ENCODE results near the gene HEXD. TPM values are rescaled to one million over a fixed set of nuclear protein-coding genes. Genes with fewer than 3 reads are reported as not detected.

Gene HEXD
- total and polyA plus RNA-seq, 2 of the 8 experiments (the other 6 are each of a cell fraction or from before 2014, with no cell fraction given): 20.6 to 21.8 TPM

GRCh38 chr17:82400830-82401229, 17.3 kb upstream of the HEXD start:
- Histone ChIP-seq H4K91ac (replicated peaks; ENCODE audit: insufficient read length, low read length) (no peak overlapping the region), H3K56ac (replicated peaks; ENCODE audit: insufficient read length, low read depth, low read length) (no peak overlapping the region), H3K9ac (replicated peaks in 1 of 4; ENCODE audit: extremely low read depth in 1 of 4, low read depth in 3 of 4, low read length in 3 of 4) (no peak overlapping the region), H4K20me1 (replicated peaks in 1 of 2; ENCODE audit: control insufficient read depth in 1 of 2, insufficient read depth in 2 of 2, low read length in 2 of 2) (peaks cover 0 to 4% of the 10 kb centered on the region in 2 experiments), H3K18ac (ENCODE audit: extremely low read depth, low read length) (no peak overlapping the region), H4K8ac (ENCODE audit: extremely low read depth, insufficient read depth, low read length) (no peak overlapping the region), H2AK5ac (ENCODE audit: low read depth, low read length) (no peak overlapping the region), H3K79me1 (ENCODE audit: low read depth, low read length) (no peaks in the 10 kb centered on the region), H3K27me3 (replicated peaks in 1 of 4; ENCODE audit: control insufficient read depth in 3 of 4, extremely low read depth in 1 of 4, insufficient read depth in 3 of 4, low read length in 3 of 4) (no peaks in the 10 kb centered on the region), H3K23me2 (ENCODE audit: low read depth, low read length) (no peaks in the 10 kb centered on the region), H2AFZ (ENCODE audit: low read length) (no peak overlapping the region), H3K23ac (ENCODE audit: insufficient read length) (no peak overlapping the region), H4K5ac (ENCODE audit: insufficient read length, low read depth, low read length) (no peak overlapping the region), H3K14ac (ENCODE audit: insufficient read length) (no peak overlapping the region), H3K4ac (replicated peaks; ENCODE audit: insufficient read length, low read depth, low read length) (no peak overlapping the region), H2BK20ac (ENCODE audit: low read length) (no peak overlapping the region), H3K36me3 (ENCODE audit: control insufficient read depth in 2 of 4, insufficient read depth in 4 of 4, low read length in 3 of 4) (peaks cover 0 to 11% (median 2%) of the 10 kb centered on the region in 4 experiments; a peak in 3 of 8 replicates), H2BK5ac (ENCODE audit: low read depth, low read length) (no peak overlapping the region), H2BK12ac (ENCODE audit: low read depth, low read length) (no peak overlapping the region), H3K9me3 (ENCODE audit: insufficient read depth in 2 of 2, low read depth in 1 of 2, low read length in 1 of 2) (no peaks in the 10 kb centered on the region), H2BK15ac (ENCODE audit: low read length) (no peak overlapping the region), H3K79me2 (ENCODE audit: control insufficient read depth in 1 of 2, insufficient read depth in 2 of 2, low read length in 2 of 2) (no peaks in the 10 kb centered on the region), H3K4me2 (ENCODE audit: insufficient read depth in 1 of 2, low read depth in 2 of 2, low read length in 2 of 2) (no peak overlapping the region), H3K27ac (ENCODE audit: low read depth, low read length) (no peak overlapping the region), H2BK120ac (replicated peaks; ENCODE audit: low read depth, low read length) (no peak overlapping the region), H3K4me1 (replicated peaks in 1 of 4; ENCODE audit: control insufficient read depth in 3 of 4, insufficient read depth in 4 of 4, low read length in 3 of 4) (no peaks in the 10 kb centered on the region), H3K4me3 (ENCODE audit: extremely low read depth in 1 of 4, insufficient read depth in 2 of 4, low read depth in 3 of 4, low read length in 4 of 4) (no peak overlapping the region)
- ChIA-PET POLR2A (ENCODE audit: partially characterized antibody) (interaction anchor here (0.6 to 0.8 kb wide), 3 partner anchors 9 to 41 kb away, joined by 3 read pairs; no protein-coding TSS in a partner anchor), CTCF (ENCODE audit: partially characterized antibody) (interaction anchor here (0.7 kb wide), 1 partner anchor 60 kb away, joined by 3 read pairs; no protein-coding TSS in a partner anchor)
- DNase-seq (ENCODE audit: low read depth in 1 of 2, low spot score in 2 of 2): no peak
- 95% methylated on average over 16 of the region's 19 CpGs; no CpG with 5 or more reads in 1 of the 2 experiments for WGBS, 2 experiments (ENCODE audit: extremely low coverage in 1 of 2, insufficient coverage in 1 of 2, insufficient read length in 1 of 2, insufficient replicate concordance in 2 of 2, low coverage in 1 of 2, low lambda C conversion rate in 2 of 2, missing lambda C conversion rate in 1 of 2)
- no peak for FAIRE-seq
